WTC11 (cell line): ENCODE results near the gene KIAA1328. TPM values are rescaled to one million over a fixed set of nuclear protein-coding genes. Genes with fewer than 3 reads are reported as not detected.

Experiments used
- ATAC-seq: fragments of 200-7000 bp; cut with Tn5 transposase; 2 replicates; pipeline ENCODE4 v1.10.0; 2021; ENCODE audit warnings: mild to moderate bottlenecking, moderate library complexity
- CTCF ChIA-PET: fragments of 300-600 bp; sonication (Branson Sonifier 250); formaldehyde crosslinking; loops from one replicate; lab custom pipeline; 2021; ENCODE audit warnings: antibody characterized with exemption; lab: Charles Lee
- POLR2A ChIA-PET: fragments of 350-600 bp; sonication (Branson Sonifier 250); formaldehyde crosslinking; loops from one replicate; lab custom pipeline; 2021; ENCODE audit warnings: antibody characterized with exemption; lab: Charles Lee
- DNase-seq: peaks from one replicate; pipeline ENCODE4 v3.0.0; 2021; ENCODE audit warnings: low spot score
- H3K27ac Mint-ChIP-seq: 2 replicates; pipeline ENCODE4 v1.8.0; 2021; ENCODE audit warnings: mixed read lengths
- H3K27me3 Mint-ChIP-seq: 2 replicates; pipeline ENCODE4 v1.8.0; 2021; ENCODE audit warnings: low read depth, mild to moderate bottlenecking, moderate library complexity, mixed read lengths
- H3K36me3 Mint-ChIP-seq: 2 replicates; pipeline ENCODE4 v1.8.0; 2021; ENCODE audit warnings: mixed read lengths
- H3K4me1 Mint-ChIP-seq: 2 replicates; pipeline ENCODE4 v1.8.0; 2022; ENCODE audit warnings: mixed read lengths
- H3K4me3 Mint-ChIP-seq: 2 replicates; pipeline ENCODE4 v1.8.0; 2021; ENCODE audit warnings: mild to moderate bottlenecking, moderate library complexity, mixed read lengths
- H3K9me3 Mint-ChIP-seq: 2 replicates; pipeline ENCODE4 v1.8.0; 2021; ENCODE audit warnings: mixed read lengths
- ATF2 ChIP-seq: sonication (generic); formaldehyde crosslinking; IDR thresholded peaks from 2 replicates; pipeline ENCODE4 v1.8.1; 2022; ENCODE audit warnings: low read depth, missing genetic modification reagents, borderline replicate concordance
- CDX4 ChIP-seq: fragments of 250-450 bp; sonication (Bioruptor Pico); IDR thresholded peaks from 2 replicates; pipeline ENCODE4 v1.9.0; 2021; ENCODE audit warnings: moderate library complexity, mild to moderate bottlenecking, inconsistent platforms, borderline replicate concordance
- CREB1 ChIP-seq: sonication (generic); formaldehyde crosslinking; IDR thresholded peaks from 2 replicates; pipeline ENCODE4 v1.8.0; 2023; ENCODE audit warnings: mild to moderate bottlenecking, missing genetic modification reagents
- CTCF ChIP-seq: fragments of 200-600 bp; IDR thresholded peaks from 2 replicates; pipeline ENCODE4 v1.8.0; 2022; ENCODE audit warnings: antibody characterized with exemption
- EMX1 ChIP-seq: fragments of 250-450 bp; sonication (Bioruptor Pico); IDR thresholded peaks from 2 replicates; pipeline ENCODE4 v1.8.0; 2021; ENCODE audit warnings: mild to moderate bottlenecking
- ERG ChIP-seq: fragments of 250-450 bp; sonication (Bioruptor Pico); IDR thresholded peaks from 2 replicates; pipeline ENCODE4 v1.8.0; 2021; ENCODE audit warnings: mild to moderate bottlenecking
- ESRRA ChIP-seq: sonication (generic); formaldehyde crosslinking; IDR thresholded peaks from 2 replicates; pipeline ENCODE4 v1.8.1; 2022; ENCODE audit warnings: mild to moderate bottlenecking, missing genetic modification reagents, borderline replicate concordance
- FOXK1 ChIP-seq: sonication (generic); formaldehyde crosslinking; IDR thresholded peaks from 2 replicates; pipeline ENCODE4 v1.8.0; 2022; ENCODE audit warnings: mild to moderate bottlenecking, moderate library complexity, missing genetic modification reagents
- IRF2 ChIP-seq: sonication (generic); formaldehyde crosslinking; IDR thresholded peaks from 2 replicates; pipeline ENCODE4 v1.8.0; 2022; ENCODE audit warnings: low read depth, missing genetic modification reagents, borderline replicate concordance
- NFATC4 ChIP-seq: fragments of 250-450 bp; sonication (Bioruptor Pico); IDR thresholded peaks from 2 replicates; pipeline ENCODE4 v1.9.0; 2021; ENCODE audit warnings: mild to moderate bottlenecking
- PREB ChIP-seq: sonication (generic); formaldehyde crosslinking; IDR thresholded peaks from 2 replicates; pipeline ENCODE4 v1.8.1; 2022; ENCODE audit warnings: mild to moderate bottlenecking, missing genetic modification reagents, moderate library complexity, borderline replicate concordance
- RELA ChIP-seq: sonication (generic); formaldehyde crosslinking; IDR thresholded peaks from 2 replicates; pipeline ENCODE4 v1.8.1; 2022; ENCODE audit warnings: missing genetic modification reagents, mild to moderate bottlenecking, borderline replicate concordance
- STAT6 ChIP-seq: sonication (generic); formaldehyde crosslinking; conservative IDR thresholded peaks from 2 replicates; pipeline ENCODE4 v1.8.1; 2023; ENCODE audit warnings: mild to moderate bottlenecking, low read depth, missing genetic modification reagents, moderate library complexity
- USF2 ChIP-seq: sonication (generic); formaldehyde crosslinking; IDR thresholded peaks from 2 replicates; pipeline ENCODE4 v1.8.1; 2023; ENCODE audit warnings: mild to moderate bottlenecking, missing genetic modification reagents, moderate library complexity
- ZNF121 ChIP-seq: sonication (generic); formaldehyde crosslinking; IDR thresholded peaks from 2 replicates; pipeline ENCODE4 v1.8.0; 2023; ENCODE audit warnings: missing genetic modification reagents
- ZNF263 ChIP-seq: sonication (generic); formaldehyde crosslinking; IDR thresholded peaks from 2 replicates; pipeline ENCODE4 v1.8.1; 2022; ENCODE audit warnings: low read depth, mild to moderate bottlenecking, moderate library complexity, missing genetic modification reagents
- ZNF281 ChIP-seq: sonication (generic); formaldehyde crosslinking; IDR thresholded peaks from 2 replicates; pipeline ENCODE4 v1.8.0; 2023; ENCODE audit warnings: mild to moderate bottlenecking, missing genetic modification reagents
- ZNF416 ChIP-seq: fragments of 250-450 bp; sonication (Bioruptor Pico); IDR thresholded peaks from 2 replicates; pipeline ENCODE4 v1.9.0; 2021; ENCODE audit warnings: mild to moderate bottlenecking, inconsistent platforms
- ZNF671 ChIP-seq: fragments of 250-450 bp; sonication (Bioruptor Pico); IDR thresholded peaks from 2 replicates; pipeline ENCODE4 v1.8.0; 2021; ENCODE audit warnings: mild to moderate bottlenecking
- ZSCAN18 ChIP-seq: fragments of 250-450 bp; sonication (Bioruptor Pico); IDR thresholded peaks from 2 replicates; pipeline ENCODE4 v2.1.2; 2022; ENCODE audit warnings: mild to moderate bottlenecking, moderate library complexity
- total RNA-seq: library from RNA; stranded (reverse); gene quantifications from 3 replicates; pipeline ENCODE4 v1.2.3, GENCODE V29; 2021

The KIAA1328 gene
- total RNA-seq, 1 experiment from 2014 or later = 4.8 TPM

GRCh38 chr18:37219257-37219656 is 390.3 kb downstream of the KIAA1328 start (continued):
- TF ChIP-seq ZNF281 (CRISPR knock-in tag) (no peak), IRF2 (no peak), ZNF416 (CRISPR knock-in tag) (no peak), CREB1 (CRISPR knock-in tag) (no peak), ATF2 (CRISPR knock-in tag) (no peak), NFATC4 (CRISPR knock-in tag) (no peak), ZSCAN18 (no peak), STAT6 (CRISPR knock-in tag) (no peak), RELA (CRISPR knock-in tag) (no peak), ERG (no peak), EMX1 (CRISPR knock-in tag) (no peak)

GRCh38 chr18:37222354-37222998 is 393.5 kb downstream of the KIAA1328 start:
- H3K4me1 Mint-ChIP-seq = peaks cover 34% of the 10 kb centered on the region
- no peaks in the 10 kb centered on the region for H3K9me3 Mint-ChIP-seq
- CTCF ChIA-PET = interaction anchor here (0.6 kb wide), 1 partner anchor 1208 kb away, joined by 3 read pairs; no protein-coding TSS in a partner anchor
- H3K27me3 Mint-ChIP-seq = peaks cover 99% of the 10 kb centered on the region
- H3K4me3 Mint-ChIP-seq = no peak overlapping the region
- DNase-seq = no peak
- no peak overlapping the region for H3K27ac Mint-ChIP-seq
- no peak for ATAC-seq
- H3K36me3 Mint-ChIP-seq = no peaks in the 10 kb centered on the region; the same call in 1 of the 2 replicates
- POLR2A ChIA-PET = no interaction called here
- TF ChIP-seq ZNF121 (CRISPR knock-in tag) = no peak
- TF ChIP-seq FOXK1 (CRISPR knock-in tag) = no peak
- TF ChIP-seq ZNF671 (CRISPR knock-in tag) = no peak
- no peak for TF ChIP-seq ZNF263 (CRISPR knock-in tag)
- no peak for TF ChIP-seq ESRRA (CRISPR knock-in tag)
- no peak for TF ChIP-seq PREB (CRISPR knock-in tag)
- no peak for TF ChIP-seq ATF2 (CRISPR knock-in tag)
- TF ChIP-seq USF2 (CRISPR knock-in tag) = no peak
- no peak for TF ChIP-seq CTCF
- TF ChIP-seq CDX4 (CRISPR knock-in tag) = no peak
